KG1 (cell line): Measurements from ENCODE around the gene EQTN.
A peak's percentile ranks its signal among the peaks of the same experiment; 100 is the strongest.

Source experiments
- DNase-seq: peaks from one replicate; lab custom pipeline; 2025; lab: John Stamatoyannopoulos, UW

Gene EQTN

DNA sequence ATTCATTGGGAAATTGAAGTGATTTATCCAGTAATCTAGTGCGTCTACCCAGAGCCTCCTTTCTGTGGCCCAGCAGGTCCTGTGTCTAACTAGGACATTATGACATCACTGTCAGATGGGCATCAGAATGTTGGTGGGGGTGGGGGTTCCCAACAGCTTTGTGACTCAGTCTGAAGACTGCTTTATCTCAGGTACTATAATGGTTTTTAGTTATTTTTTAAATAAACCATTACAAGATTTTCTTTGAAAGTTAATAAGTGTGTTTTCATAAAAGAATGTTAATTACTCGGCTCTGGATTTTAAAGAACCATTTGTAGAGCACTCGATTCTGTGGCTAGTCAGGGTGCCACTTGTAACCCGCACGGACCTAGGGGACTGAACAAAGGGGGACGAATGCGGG is at the start of gene EQTN:
Gene EQTN, minus strand, starts transcription at position 101 of the 400 bp plus-strand sequence. Its CDS starts 95 bp downstream, at position 6.
- DNase-seq, result no peak

- no peak for DNase-seq
These were observed 47.8 kb upstream of the EQTN start for GRCh38 chr9:27344776-27345175.

- DNase-seq, result no peak
These were observed 44.8 kb upstream of the EQTN start for GRCh38 chr9:27341545-27342294.

- DNase-seq, result no peak
These were observed 44.1 kb upstream of the EQTN start for GRCh38 chr9:27340961-27341511.

- DNase-seq, result no peak
These were observed 43.3 kb upstream of the EQTN start for GRCh38 chr9:27340285-27340674.

DNA sequence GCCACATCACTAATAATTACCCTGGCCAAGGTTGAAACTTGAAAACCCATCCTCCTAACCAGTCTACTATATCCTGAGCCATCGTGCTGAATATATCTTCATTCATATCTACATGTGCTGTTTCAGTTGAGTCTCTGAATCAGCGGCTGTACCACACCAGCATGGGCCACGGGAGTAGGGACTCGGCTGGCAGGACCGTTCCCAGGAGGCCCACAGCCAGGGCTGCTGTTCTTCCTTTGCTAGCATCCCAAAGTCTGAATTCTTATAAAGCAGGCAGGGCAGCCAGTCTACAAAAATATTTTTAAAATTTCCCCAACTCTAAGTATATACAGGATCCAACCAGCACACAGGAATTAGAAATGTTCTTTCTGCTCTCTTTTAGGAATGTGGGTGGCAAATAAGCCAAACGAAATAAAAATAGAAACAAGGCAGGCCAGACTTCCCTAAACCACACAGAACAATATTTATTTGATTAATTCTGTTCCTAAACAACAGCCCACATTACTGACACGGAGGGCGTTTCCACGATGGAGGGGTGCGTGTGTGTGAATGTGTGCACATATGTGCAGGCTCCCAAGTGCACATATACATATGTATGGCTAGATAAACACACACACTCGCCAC is 42.8 kb upstream of the EQTN start:
- DNase-seq, result no peak

GRCh38 chr9:27338527-27338903 is 41.6 kb upstream of the EQTN start:
- DNase-seq, result no peak

DNA sequence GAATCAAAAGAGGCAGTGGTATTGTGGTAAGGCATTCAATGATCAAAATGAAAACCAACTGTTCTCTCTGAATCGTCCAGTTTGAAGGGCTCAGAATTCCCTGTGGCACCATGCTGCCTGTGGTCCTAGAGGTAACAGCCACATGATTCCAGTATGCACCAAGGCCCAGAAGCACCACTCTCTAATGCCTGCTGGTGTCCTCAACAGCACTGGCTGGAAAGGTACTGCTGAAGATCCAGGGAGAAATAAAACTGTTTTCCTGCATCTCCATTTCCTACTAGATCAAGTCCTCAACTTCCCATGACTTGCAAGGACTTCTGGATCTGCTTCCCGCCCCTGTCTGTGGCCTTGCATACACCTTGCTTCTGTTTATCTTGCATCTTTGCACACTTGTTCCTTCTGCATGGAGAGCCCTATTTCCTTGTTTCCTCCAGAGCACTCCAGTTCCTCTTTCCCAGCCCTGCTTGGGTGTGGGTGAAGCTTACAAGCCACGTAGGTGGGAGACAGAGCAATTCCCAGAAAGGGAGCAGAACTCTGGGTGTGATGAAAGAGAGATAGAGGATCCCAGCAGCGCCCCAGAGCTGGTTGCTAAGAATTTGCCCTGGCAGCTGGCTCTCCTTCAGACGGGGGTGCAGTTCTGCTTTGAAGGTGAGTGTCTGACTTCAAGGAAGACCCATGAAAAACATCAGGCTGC is 41.0 kb upstream of the EQTN start:
- DNase-seq, result no peak

GRCh38 chr9:27337236-27337635 is 40.3 kb upstream of the EQTN start:
- DNase-seq, result no peak

- DNase-seq, result no peak
These were observed 39.9 kb upstream of the EQTN start for GRCh38 chr9:27336829-27337228.

- no peak for DNase-seq
These were observed 39.2 kb upstream of the EQTN start for GRCh38 chr9:27336126-27336525.

GRCh38 chr9:27335075-27335474 is 38.1 kb upstream of the EQTN start:
- no peak for DNase-seq

- peak; percentile 41 for DNase-seq
These were observed 36.5 kb upstream of the EQTN start for GRCh38 chr9:27333241-27334052.

- DNase-seq, result no peak
These were observed 34.4 kb upstream of the EQTN start for GRCh38 chr9:27331393-27331792.

- no peak for DNase-seq
These were observed 32.3 kb upstream of the EQTN start for GRCh38 chr9:27329291-27329690.

DNA sequence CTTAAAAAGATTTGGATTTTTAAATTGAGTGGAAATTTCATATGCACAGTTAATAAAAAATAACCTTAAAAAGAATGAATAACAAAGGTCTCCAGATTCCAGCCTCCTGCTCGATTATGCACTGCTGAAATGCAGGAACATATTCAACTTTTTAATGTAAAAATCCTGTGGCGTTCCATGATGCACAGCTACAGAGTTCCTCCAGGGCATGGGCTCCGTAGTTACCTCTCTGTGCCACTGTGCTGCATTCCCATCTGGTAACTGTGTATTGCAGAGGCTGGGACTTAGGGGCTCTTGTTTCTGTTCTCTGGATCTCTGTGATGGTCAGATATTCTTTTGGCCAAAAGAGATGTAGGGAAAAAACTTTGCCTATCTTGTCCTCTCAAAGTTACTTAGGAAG is 31.5 kb upstream of the EQTN start:
- no peak for DNase-seq

GRCh38 chr9:27311184-27311583 is 14.2 kb upstream of the EQTN start:
- no peak for DNase-seq

GRCh38 chr9:27310582-27310981 is 13.6 kb upstream of the EQTN start:
- no peak for DNase-seq

DNA sequence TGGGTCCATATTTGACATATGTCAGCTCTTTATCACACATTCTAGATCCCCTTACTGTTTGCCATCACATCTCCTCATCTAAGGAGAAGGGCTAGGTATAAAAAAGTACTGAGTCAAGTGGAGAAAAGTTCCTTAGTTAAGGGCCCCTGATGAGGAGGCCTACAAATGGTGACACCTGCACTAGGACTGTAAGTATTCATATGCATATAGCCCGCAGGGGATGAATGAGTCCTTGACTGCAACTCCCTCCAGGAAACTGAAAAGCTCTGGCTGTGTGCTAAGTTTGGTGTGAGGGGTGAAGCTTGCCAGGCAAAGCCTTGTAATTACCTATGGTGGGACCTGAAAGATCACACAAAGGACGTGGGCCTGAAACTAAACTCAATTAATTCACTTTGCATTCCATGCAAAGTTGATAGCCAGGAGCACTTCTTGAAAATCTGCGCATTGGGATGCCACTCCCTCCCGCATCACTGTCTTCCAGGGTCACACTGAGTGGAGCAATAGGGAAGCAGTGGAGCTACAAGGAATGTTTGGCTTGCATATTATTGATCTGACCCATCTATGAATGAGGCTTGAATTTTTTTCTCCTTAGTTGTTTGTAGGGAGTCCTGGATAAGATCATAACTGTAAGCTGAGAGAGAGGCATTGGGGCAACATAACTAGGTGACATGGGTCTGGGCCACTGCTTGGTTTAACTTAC is 11.9 kb upstream of the EQTN start:
- DNase-seq, result no peak

GRCh38 chr9:27304521-27304920 is 7.6 kb upstream of the EQTN start:
- DNase-seq, result no peak

- DNase-seq, result no peak
These were observed 6.3 kb upstream of the EQTN start for GRCh38 chr9:27303219-27303618.
